Stimulated activated CD4-positive, alpha-beta T cell treated with anti-CD3 and anti-CD28 coated beads, TNF-alpha, amount 100 ng/mL, for 4 hours (primary cell): ENCODE data around the gene ZDBF2.
"Not testable (repeated sequence)": the region's sequence is repeated elsewhere in the genome, so short reads cannot be mapped to it uniquely, and the experiment has no call there.

Source experiments
- DNase-seq, 3 experiments: peaks; one replicate each; pipeline ENCODE4 v3.0.0-alpha.2; 2020; ENCODE audit warnings: low read depth in 3 of 3

Gene ZDBF2

DNA sequence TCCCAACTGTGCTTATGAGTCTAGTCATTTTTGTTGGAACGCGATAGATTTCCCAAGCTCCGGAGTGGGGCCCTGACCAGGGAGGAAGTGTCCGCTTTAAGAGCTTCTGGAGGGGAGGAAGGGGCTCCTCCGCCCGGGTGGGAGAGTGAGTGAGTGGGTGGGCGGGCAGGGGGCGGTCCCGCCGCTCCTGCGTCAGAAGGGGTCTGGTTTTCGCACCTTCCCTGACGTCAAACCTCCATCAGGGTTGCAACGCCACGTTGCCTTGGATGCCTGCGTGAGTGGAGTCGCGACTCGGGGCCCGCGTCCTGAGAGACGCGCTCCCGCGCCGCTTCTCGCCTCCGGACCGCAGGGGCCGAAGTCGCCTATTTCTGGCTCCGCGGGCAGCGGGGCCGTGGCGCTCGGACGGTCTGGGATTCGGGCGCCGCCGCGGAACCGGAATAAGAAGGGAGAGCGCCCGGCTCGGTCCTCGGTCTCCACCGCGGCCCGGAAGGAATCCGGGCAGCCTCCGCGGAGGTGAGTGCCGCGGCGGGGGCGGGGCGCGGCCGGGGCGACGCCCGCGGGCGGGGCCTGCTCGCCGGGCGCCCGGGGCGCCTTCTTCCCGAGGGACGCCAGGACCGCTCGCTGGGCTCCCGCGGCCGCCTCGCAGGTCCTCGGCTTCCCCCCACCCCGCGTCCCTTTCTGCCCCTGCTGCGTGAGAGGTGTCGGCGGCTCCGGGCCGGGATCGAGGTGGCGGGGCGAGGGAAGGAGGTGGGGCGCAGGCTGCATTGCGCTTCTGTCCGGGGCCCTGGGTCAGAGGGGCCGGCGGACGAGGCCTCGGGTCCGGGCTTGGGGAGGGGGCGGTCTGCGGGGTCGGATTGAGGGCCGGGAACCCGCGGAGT, at the start of gene ZDBF2:
ZDBF2 (plus strand) TSS at position 230 of the 878 bp plus-strand sequence. CDS start 7,187 bp downstream, outside the sequence.
- DNase-seq = peak; percentile 4 to 29 (median 26)

DNA sequence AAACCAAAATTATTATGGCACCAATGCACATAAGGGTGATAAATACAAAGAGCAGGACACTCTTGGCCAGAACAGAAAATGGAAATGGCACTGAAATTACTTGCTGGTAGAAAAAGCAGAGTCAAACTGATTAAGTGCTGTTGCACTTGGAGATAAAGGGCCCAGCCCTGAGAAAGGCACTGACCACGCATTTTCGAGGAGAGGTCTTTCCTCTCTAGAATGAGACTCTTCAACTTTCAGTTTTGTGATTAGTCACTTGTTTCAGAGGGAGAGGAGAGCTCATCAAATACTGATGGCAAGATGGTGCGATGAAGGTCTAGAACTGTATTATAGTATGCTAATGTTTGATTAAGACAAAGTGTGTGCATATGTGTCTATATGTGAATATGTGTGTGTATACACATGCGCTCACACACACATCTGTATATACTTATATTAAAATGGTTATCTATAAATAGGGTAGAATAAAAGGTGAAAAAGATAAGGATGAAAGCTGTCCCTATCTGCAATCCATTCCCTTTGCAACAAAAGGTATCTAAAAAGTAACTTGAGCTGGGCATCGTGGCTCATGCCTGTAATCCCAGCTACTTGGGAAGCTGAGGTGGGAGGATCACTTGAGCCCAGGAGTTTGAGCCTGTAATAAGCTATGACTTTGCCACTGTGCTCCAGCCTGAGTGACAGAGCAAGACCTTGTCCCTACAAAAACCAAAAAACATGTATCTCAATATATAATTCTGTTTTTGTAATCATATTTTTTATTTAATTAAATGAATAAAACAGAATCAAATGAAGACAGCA, 48.8 kb upstream of the ZDBF2 start:
- DNase-seq = no peak

DNA sequence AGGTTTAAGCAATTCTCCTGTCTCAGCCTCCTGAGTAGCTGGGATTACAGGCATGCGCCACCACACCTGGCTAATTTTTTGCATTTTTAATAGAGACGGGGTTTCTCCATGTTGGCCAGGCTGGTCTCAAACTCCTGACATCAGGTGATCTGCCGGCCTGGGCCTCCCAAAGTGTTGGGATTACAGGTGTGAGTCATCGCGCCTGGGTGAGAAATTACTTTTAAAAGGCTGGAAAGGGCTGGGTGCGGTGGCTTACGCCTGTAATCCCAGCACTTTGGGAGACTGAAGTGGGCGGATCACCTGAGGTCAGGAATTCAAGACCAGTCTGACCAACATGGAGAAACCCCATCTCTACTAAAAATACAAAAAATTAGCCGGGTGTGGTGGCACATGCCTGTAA, 45.8 kb upstream of the ZDBF2 start:
- not testable (repeated sequence) for DNase-seq

GRCh38 chr2:206229642-206230041, 44.8 kb upstream of the ZDBF2 start:
- DNase-seq = no peak

- DNase-seq = no peak
These were observed 44.3 kb upstream of the ZDBF2 start for GRCh38 chr2:206230060-206230762.

- no peak for DNase-seq
These were observed 42.7 kb upstream of the ZDBF2 start for GRCh38 chr2:206231669-206232286.

GRCh38 chr2:206232287-206233035, 42.0 kb upstream of the ZDBF2 start:
- no peak for DNase-seq

GRCh38 chr2:206239157-206239556, 35.3 kb upstream of the ZDBF2 start:
- no peak for DNase-seq

GRCh38 chr2:206240327-206240726, 34.1 kb upstream of the ZDBF2 start:
- DNase-seq = no peak

GRCh38 chr2:206241736-206242135, 32.7 kb upstream of the ZDBF2 start:
- no peak for DNase-seq

GRCh38 chr2:206245265-206245672, 29.2 kb upstream of the ZDBF2 start:
- DNase-seq = no peak

DNA sequence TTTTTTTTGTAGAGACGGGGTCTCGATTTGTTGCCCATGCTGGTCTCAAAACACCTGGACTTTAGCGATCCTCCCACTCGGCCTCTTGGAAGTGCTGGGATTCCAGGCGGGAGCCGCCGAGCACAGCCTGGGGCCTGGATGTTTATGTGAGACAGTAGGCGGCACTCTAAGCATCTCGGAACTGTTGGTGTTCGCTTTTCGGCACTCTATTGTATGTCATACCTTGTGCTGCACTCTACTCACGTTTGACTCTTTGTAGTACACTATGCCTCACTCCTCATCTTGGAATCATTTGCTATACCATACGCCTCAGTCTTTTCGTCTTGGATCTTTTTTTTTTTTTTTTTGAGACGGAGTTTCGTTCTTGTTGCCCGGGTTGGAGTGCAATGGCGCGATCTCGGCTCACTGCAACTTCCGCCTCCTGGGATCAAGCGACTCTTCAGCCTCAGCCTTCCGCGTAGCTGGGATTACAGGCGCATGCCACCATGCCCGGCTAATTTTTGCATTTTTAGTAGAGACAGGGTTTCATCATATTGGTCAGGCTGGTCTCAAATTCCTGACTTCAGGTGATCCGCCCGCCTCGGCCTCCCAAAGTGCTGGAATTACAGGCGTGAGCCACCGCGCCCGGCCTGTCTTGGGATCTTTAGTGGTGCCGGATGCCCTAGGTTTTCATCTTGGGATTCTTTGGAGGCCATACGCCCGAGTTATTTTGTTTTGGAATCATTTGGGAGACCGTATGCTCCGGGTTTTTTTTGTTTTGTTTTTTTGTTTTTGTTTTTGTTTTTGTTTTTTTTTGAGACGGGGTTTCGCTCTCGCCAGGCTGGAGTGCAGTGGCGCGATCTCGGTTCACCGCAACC, 24.2 kb upstream of the ZDBF2 start:
- no peak for DNase-seq

DNA sequence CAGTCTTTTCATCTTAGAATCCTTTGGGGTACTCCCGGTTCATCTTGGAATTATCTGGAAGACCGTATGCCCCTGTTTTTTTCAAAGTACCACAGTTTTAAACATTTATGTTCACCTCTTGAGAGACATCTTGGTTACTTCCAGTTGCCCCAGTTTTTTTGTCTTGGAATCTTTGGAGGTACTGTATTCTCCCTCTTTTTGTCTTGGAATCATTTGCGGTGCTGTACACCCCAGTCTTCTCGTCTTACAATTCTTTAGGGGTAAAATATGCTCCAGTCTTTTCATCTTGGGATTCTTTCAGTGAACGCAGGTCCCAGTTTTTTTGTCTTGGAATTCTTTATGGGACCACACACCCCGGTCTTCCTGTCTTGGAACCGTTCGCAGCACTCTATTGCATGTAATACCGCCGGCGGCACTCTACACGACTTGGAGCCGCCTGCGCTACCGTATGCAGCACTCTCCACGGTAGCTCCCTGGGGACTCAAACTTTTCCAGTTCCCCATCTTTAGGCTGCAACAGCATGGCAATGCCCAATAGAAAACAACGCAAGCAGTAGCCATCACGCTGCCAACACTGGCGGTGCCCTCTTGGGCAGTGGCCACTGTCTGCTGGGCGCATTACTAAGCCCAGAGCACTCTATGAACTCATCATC, 21.2 kb upstream of the ZDBF2 start:
- DNase-seq = no peak

GRCh38 chr2:206253777-206254166, 20.7 kb upstream of the ZDBF2 start:
- DNase-seq = no peak

DNA sequence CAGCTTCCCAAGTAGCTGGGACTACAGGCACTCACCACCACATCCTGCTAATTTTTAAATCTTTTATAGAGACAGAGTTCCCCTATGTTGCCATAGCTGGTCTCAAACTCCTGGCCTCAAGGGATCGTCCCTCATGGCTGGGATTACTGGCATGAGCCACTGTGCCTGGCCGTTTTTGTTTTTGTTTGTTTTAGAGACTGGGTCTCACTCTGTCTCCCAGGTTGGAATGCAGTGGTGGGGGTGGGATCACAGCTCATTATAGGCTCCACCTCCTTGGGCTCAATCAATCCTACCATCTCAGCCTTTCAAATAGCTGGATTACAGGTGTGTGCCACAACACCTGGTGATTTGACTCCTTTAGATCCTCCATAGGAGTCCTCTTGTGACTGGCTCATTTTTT, 19.5 kb upstream of the ZDBF2 start:
- no peak for DNase-seq

- no peak for DNase-seq
These were observed 17.7 kb upstream of the ZDBF2 start for GRCh38 chr2:206256706-206257205.

DNA sequence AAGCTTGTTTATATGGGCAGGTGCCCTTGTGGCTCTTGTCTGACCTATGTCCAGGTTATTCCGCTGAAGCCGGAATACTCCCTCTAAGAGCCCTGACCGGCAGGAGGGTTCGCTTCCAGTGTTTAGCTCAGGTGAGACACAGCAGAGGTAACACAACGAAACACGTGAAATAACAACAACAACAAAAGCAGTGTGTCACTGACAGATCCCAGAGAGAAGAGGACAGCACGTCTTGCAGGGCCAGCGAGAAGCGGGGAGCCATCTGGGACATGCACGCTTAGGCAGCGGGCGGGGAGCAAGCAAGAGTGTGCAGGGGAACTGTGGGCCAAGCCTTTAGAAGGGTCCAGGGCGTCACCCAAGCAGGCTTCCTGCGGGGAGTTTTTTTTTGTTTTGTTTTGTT, 17.1 kb upstream of the ZDBF2 start:
- no peak for DNase-seq

DNA sequence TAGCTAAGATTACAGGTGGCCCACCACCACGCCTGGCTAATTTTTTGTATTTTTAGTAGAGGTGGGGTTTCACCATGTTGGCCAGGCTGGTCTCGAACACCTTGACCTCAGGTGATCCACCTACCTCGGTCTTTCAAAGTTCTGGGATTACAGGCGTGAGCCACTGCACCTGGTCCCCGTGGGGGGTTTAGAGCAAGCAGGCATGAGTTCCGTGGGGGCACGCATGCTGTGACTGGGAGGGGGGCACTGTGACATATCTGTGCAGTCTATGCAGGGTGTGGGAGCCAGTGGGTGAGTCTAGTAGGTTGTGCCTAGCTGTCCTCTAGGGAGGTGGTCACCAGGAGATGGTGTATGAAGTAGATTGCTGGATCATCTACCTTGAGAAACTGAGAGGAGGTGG, 16.6 kb upstream of the ZDBF2 start:
- DNase-seq = no peak

DNA sequence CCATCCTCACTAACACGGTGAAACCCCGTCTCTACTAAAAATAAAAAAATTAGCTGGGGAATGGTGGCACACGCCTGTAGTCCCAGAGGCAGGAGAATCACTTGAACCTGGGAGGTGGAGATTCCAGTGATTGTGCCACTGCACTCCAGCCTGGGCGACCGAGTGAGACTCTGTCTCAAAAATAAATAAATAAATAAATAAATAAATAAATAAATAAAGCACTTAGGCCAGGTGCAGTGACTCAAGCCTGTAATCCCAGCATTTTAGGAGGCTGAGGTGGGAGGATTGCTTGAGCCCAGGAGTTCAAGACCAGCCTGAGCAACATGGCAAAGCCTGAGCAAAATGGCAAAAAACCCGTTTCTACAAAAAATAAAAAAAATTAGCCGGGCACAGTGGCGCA, 15.8 kb upstream of the ZDBF2 start:
- not testable (repeated sequence) for DNase-seq
